IPS-18c (cell line): ENCODE measurements around the gene KIAA0930.

Experiments used
- H3K4me3 ChIP-seq: 2 replicates; pipeline ENCODE4 v1.7.0; 2013; ENCODE audit warnings: low read depth, mild to moderate bottlenecking, low read length, moderate library complexity; ENCODE audit not compliant: insufficient read depth
- H3K9me3 ChIP-seq: one replicate; pipeline ENCODE4 v1.6.1; 2013; ENCODE audit warnings: mild to moderate bottlenecking, low read length, moderate library complexity; ENCODE audit not compliant: control insufficient read depth, insufficient read depth

Gene KIAA0930

DNA sequence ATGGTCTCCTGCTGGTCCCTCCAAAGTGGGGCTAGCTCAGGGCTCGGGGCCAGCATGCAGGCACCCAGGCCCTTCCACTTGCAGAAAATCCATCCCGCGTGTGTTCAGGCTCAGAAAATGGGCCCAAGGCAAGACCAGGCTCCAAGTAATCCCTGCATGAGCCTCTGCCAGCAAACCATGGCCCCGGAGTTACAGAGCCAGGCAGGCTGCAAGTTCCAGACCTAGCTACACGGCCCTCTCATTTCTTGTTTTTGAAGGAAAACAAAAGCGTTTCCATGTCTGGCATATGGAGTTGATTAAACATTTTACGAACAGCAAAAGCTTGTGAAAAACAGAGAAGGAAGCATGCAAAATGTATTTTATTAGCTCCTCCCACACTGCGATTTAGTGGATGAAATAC, 29.7 kb downstream of the KIAA0930 start:
- Histone ChIP-seq H3K4me3 (no peak overlapping the region), H3K9me3 (no peaks in the 10 kb centered on the region)

GRCh38 chr22:45210577-45210976, 30.1 kb downstream of the KIAA0930 start:
- Histone ChIP-seq H3K4me3 (no peak overlapping the region), H3K9me3 (no peaks in the 10 kb centered on the region)

DNA sequence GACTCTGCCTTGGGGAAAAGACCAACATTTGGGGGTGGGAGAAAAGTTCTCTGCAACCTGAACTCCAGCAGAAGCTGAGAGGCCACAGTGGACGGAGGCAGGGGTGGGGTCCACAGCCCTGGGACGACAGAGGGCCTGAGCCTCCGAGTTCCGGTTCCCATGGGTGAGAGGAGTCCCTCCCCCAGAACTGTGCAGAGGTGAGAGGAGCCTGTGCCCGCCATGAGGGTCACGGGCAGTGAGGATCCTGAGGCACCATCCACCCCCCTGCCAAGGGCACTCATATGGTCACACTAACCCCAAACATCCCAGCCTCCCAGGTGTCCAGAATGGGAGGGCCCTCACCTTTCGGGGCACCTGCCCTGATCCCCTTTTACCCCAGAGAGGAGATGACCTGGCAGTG, 30.5 kb downstream of the KIAA0930 start:
- no peak overlapping the region for H3K4me3 ChIP-seq
- no peaks in the 10 kb centered on the region for H3K9me3 ChIP-seq

- no peaks in the 10 kb centered on the region for H3K9me3 ChIP-seq
- no peak overlapping the region for H3K4me3 ChIP-seq
Observed at GRCh38 chr22:45208993-45209838, 31.5 kb downstream of the KIAA0930 start.

GRCh38 chr22:45208696-45208992, 32.0 kb downstream of the KIAA0930 start:
- no peaks in the 10 kb centered on the region for H3K9me3 ChIP-seq
- no peak overlapping the region for H3K4me3 ChIP-seq

DNA sequence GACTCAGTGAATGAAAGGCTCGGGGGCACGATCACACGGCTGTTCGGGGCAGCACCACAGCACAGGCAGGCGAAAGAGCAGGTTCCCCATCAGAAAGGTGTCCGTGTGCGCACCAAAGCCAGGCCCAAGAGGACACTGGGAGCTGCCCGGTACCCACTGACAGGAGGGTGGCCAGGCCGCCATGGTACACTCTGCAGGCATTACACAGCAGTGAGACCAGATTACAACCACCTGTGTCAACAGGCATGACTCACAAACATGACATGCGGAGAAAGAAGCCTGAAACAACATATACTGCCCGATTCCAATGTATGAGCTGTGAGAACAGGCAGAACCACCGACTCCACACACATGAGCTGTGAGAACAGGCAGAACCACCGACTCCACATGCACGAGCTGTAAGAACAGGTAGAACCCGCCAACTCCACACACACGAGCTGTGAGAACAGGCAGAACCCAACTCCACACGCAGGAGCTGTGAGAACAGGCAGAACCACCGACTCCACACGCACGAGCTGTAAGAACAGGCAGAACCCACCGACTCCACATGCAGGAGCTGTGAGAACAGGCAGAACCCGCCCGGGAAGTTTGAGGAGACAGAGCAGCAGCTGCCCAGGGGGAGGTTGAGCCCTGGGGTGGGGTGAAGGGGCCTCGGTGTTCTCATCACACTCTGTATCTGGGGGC, 32.6 kb downstream of the KIAA0930 start:
- no peaks in the 10 kb centered on the region for H3K9me3 ChIP-seq

GRCh38 chr22:45207533-45207932, 33.2 kb downstream of the KIAA0930 start:
- H3K4me3 ChIP-seq = no peak overlapping the region
- no peaks in the 10 kb centered on the region for H3K9me3 ChIP-seq

More for the DNA sequence above, 32.6 kb downstream of the KIAA0930 start:
- no peak overlapping the region for H3K4me3 ChIP-seq

- no peak overlapping the region for H3K4me3 ChIP-seq
- no peaks in the 10 kb centered on the region for H3K9me3 ChIP-seq
Observed at GRCh38 chr22:45206233-45206632, 34.5 kb downstream of the KIAA0930 start.

- Histone ChIP-seq H3K4me3 (no peak overlapping the region), H3K9me3 (no peaks in the 10 kb centered on the region)
Observed at GRCh38 chr22:45205276-45205925, 35.3 kb downstream of the KIAA0930 start.

GRCh38 chr22:45204819-45205218, 35.9 kb downstream of the KIAA0930 start:
- Histone ChIP-seq H3K4me3 (no peak overlapping the region), H3K9me3 (no peaks in the 10 kb centered on the region)

- Histone ChIP-seq H3K9me3 (no peaks in the 10 kb centered on the region), H3K4me3 (no peak overlapping the region)
Observed at GRCh38 chr22:45204241-45204640, 36.5 kb downstream of the KIAA0930 start.

DNA sequence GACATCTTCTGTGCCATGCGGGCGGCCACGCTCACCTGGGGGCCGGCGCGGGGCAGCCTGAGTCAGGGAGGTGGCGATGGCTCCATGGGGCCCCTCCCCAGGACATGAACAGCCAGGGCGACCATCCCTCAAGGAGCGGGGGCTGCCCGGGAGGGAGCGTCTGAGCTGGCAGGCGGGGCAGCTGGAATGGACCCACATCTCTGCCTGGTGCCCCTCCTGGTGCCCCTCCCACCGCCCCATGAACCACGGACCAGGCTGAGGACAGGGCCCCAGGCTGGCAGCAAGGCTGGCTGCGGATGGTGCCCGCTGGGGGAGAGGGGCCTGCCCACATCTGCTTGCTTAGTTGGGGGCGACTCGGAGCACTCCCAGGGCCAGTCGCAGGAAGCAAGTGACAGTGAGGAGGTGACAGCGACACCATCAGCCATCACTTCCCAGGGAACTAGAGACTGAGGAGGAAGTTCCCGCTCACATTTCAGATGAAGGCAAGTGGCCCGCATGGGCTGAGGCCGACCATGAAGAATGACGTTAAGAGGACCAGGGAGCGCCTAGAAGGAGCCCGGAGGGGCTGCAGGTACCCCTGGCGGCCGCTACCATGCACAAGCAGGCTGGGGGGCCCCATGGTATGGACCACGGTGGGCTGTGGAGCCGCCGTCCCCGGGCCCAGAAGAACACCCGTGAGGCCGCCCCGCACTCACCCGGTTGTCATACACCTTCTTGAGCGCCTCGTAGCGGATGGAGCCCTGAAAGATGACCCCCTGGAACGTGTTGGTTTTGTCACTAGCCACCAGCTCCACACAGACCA, 37.3 kb downstream of the KIAA0930 start:
- H3K4me3 ChIP-seq = no peak overlapping the region
- H3K9me3 ChIP-seq = no peaks in the 10 kb centered on the region

- Histone ChIP-seq H3K4me3 (no peak overlapping the region), H3K9me3 (peaks cover 3% of the 10 kb centered on the region)
Observed at GRCh38 chr22:45202333-45203149, 38.2 kb downstream of the KIAA0930 start.

- Histone ChIP-seq H3K9me3 (peaks cover 3% of the 10 kb centered on the region), H3K4me3 (no peak overlapping the region)
Observed at GRCh38 chr22:45201678-45202332, 38.9 kb downstream of the KIAA0930 start.

DNA sequence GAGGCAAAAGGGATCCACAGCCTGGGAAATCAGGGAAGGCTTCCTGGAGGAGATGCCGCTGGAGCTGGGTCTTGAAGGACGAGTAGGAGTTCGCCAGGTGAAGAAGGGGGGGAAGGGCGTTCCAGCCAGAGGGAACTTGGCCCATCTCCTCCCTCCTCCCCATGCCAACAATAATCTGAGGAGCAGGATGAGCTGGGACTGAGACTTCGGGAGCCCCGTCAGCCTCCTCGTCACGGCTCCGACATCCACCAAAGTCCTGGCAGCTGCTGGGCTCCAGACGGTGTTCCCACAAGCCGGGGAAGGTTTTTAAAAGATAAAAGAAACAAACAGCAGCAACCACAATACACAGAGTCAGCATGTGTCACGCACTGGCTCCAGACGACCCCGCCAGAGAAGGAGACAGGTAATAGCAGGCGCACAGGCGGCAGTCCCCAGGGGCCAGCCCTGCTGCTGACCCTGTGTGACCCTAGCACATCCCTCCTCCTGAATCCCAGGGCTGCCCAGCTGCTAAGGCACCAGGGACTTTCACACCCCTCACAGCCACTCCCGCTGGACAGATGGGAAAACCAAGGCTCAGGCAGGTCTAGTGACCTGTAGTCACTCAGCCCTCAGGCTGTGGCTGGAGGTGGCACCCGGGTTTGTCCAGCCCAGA, 39.7 kb downstream of the KIAA0930 start:
- peaks cover 3% of the 10 kb centered on the region for H3K9me3 ChIP-seq
- H3K4me3 ChIP-seq = no peak overlapping the region

DNA sequence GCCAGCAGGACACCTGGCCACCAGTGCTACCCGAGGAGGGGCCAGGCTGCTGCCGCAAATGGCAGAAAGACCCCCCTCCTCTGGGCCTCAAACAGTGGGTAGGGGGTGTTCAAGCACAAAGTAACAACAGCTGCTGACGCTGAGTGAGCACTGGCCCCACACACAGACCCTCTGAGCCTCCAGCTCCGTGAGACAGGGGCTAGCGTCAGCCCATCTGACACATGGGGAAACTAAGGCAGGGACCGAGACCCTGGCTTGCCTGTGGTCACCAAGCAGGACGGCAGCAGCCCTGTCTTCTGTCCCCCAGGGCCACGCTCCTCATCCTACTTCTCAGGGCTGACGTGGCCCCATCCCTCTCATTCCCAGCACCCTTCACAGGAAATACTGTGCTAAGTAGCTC, 40.5 kb downstream of the KIAA0930 start:
- Histone ChIP-seq H3K4me3 (no peak overlapping the region), H3K9me3 (peaks cover 3% of the 10 kb centered on the region)
